Peyer's patch (tissue), 4 donors: ENCODE data around the gene PIK3IP1. TPM values are rescaled to one million over a fixed set of nuclear protein-coding genes. Genes with fewer than 3 reads are reported as not detected.
"Not testable (repeated sequence)": the region's sequence is repeated elsewhere in the genome, so short reads cannot be mapped to it uniquely, and the experiment has no call there.

Source experiments
- DNase-seq, 3 donors: peaks; one replicate each; pipeline ENCODE4 v3.0.0-alpha.2; 2017 to 2019
- H3K27ac ChIP-seq, 4 donors: fragments of 200-600 bp; sonication (generic); one replicate each; pipeline ENCODE4 v1.5.1; 2016 to 2019
- H3K27me3 ChIP-seq, 2 donors: fragments of 200-600 bp; sonication (generic); one replicate each; pipeline ENCODE4 v1.5.1; 2019
- H3K36me3 ChIP-seq, 3 donors: fragments of 200-600 bp; sonication (generic); one replicate each; pipeline ENCODE4 v1.5.1; 2016 to 2019
- H3K4me1 ChIP-seq, 4 donors: fragments of 200-600 bp; sonication (generic); one replicate each; pipeline ENCODE4 v1.5.1; 2016 to 2019
- H3K4me3 ChIP-seq, 4 donors: fragments of 200-600 bp; sonication (generic); 1 replicate in 3 of 4; 2 replicates in 1 of 4; pipeline ENCODE4 v1.5.1; 2016 to 2019; ENCODE audit warnings: mild to moderate bottlenecking in 1 of 4
- H3K9me3 ChIP-seq, 4 donors: fragments of 200-600 bp; sonication (generic); one replicate each; pipeline ENCODE4 v1.5.1; 2016 to 2019; ENCODE audit warnings: mild to moderate bottlenecking in 1 of 4
- CTCF ChIP-seq, 6 experiments: fragments of 450-650 bp in 4 of 6; fragments of 200-600 bp in 2 of 6; sonication (generic) in 1 of 6; IDR thresholded peaks; one replicate each; pipeline ENCODE4 v1.5.1; 2017 to 2019; ENCODE audit warnings: antibody characterized with exemption in 6 of 6, mild to moderate bottlenecking in 3 of 6, moderate library complexity in 1 of 6
- POLR2A ChIP-seq, 2 donors: fragments of 450-650 bp; IDR thresholded peaks; one replicate each; pipeline ENCODE4 v1.5.1; 2017; ENCODE audit warnings: antibody characterized with exemption in 2 of 2, mild to moderate bottlenecking in 2 of 2, moderate library complexity in 2 of 2
- total RNA-seq, 4 donors: library from RNA; depleted of rRNA; stranded (reverse); fragments of >200 nt; gene quantifications; one replicate each; pipeline ENCODE4 v1.1.0, GENCODE V29; 2016

The PIK3IP1 gene
- total RNA-seq, 4 donors from 2014 or later, result 23.7 to 60.2 (median 30.7) TPM

- no peaks in the 10 kb centered on the region for H3K36me3 ChIP-seq
- H3K4me3 ChIP-seq, result no peak overlapping the region
- DNase-seq, result peak in 1 of 3 donors; percentile 64
- H3K9me3 ChIP-seq, result no peaks in the 10 kb centered on the region
- peaks cover 0 to 50% (median 0%) of the 10 kb centered on the region in 4 donors for H3K4me1 ChIP-seq
- H3K27me3 ChIP-seq, result no peaks in the 10 kb centered on the region
- TF ChIP-seq CTCF (IDR thresholded peaks at IDR 0.05) (no peak), POLR2A (IDR thresholded peaks at IDR 0.05) (no peak)
- peak overlapping the region in 3 of 4 donors; percentile 33 to 70 (median 67) for H3K27ac ChIP-seq
Observed at GRCh38 chr22:31250740-31251600, 41.3 kb downstream of the PIK3IP1 start.

GRCh38 chr22:31248965-31249958 is 43.0 kb downstream of the PIK3IP1 start:
- Histone ChIP-seq H3K4me3 (no peak overlapping the region), H3K4me1 (peaks cover 0 to 53% (median 3%) of the 10 kb centered on the region in 4 donors), H3K36me3 (no peaks in the 10 kb centered on the region), H3K27me3 (no peaks in the 10 kb centered on the region), H3K9me3 (no peaks in the 10 kb centered on the region), H3K27ac (peak overlapping the region in 2 of 4 donors; percentile 67 to 70)
- TF ChIP-seq POLR2A (IDR thresholded peaks at IDR 0.05) (no peak), CTCF (IDR thresholded peaks at IDR 0.05) (no peak)
- no peak for DNase-seq

- peak overlapping the region in 2 of 4 donors; percentile 12 to 39 for H3K4me3 ChIP-seq
- H3K36me3 ChIP-seq, result no peaks in the 10 kb centered on the region
- no peaks in the 10 kb centered on the region for H3K27me3 ChIP-seq
- TF ChIP-seq POLR2A (IDR thresholded peaks at IDR 0.05) (no peak), CTCF (IDR thresholded peaks at IDR 0.05) (no peak)
- peaks cover 0 to 51% (median 5%) of the 10 kb centered on the region in 4 donors for H3K4me1 ChIP-seq
- no peak overlapping the region for H3K27ac ChIP-seq
- DNase-seq, result peak; percentile 51 to 78 (median 71)
- H3K9me3 ChIP-seq, result no peaks in the 10 kb centered on the region
Observed at GRCh38 chr22:31248138-31248745, 44.0 kb downstream of the PIK3IP1 start.

- no peak for DNase-seq
- H3K27me3 ChIP-seq, result no peaks in the 10 kb centered on the region
- peak overlapping the region in 1 of 4 donors; percentile 39 for H3K4me3 ChIP-seq
- peaks cover 0 to 49% (median 7%) of the 10 kb centered on the region in 4 donors for H3K4me1 ChIP-seq
- no peak overlapping the region for H3K27ac ChIP-seq
- H3K9me3 ChIP-seq, result no peaks in the 10 kb centered on the region
- TF ChIP-seq CTCF (IDR thresholded peaks at IDR 0.05) (no peak), POLR2A (IDR thresholded peaks at IDR 0.05) (no peak)
- no peaks in the 10 kb centered on the region for H3K36me3 ChIP-seq
Observed at GRCh38 chr22:31247726-31248125, 44.6 kb downstream of the PIK3IP1 start.

- no peak overlapping the region for H3K4me3 ChIP-seq
- H3K9me3 ChIP-seq, result no peaks in the 10 kb centered on the region
- no peak for DNase-seq
- H3K4me1 ChIP-seq, result peaks cover 0 to 47% (median 8%) of the 10 kb centered on the region in 4 donors
- H3K27me3 ChIP-seq, result no peaks in the 10 kb centered on the region
- no peaks in the 10 kb centered on the region for H3K36me3 ChIP-seq
- H3K27ac ChIP-seq, result no peak overlapping the region
- TF ChIP-seq CTCF (IDR thresholded peaks at IDR 0.05) (no peak), POLR2A (IDR thresholded peaks at IDR 0.05) (no peak)
Observed at GRCh38 chr22:31246687-31247086, 45.6 kb downstream of the PIK3IP1 start.

- H3K9me3 ChIP-seq, H3K27ac ChIP-seq, H3K27me3 ChIP-seq, H3K4me3 ChIP-seq, H3K36me3 ChIP-seq, DNase-seq: not testable (repeated sequence)
- peaks cover 0 to 41% (median 9%) of the 10 kb centered on the region in 4 donors for H3K4me1 ChIP-seq
Observed at GRCh38 chr22:31245998-31246397, 46.3 kb downstream of the PIK3IP1 start.
